Body of pancreas (tissue), 4 donors: ENCODE data around the gene GRB10. TPM values are rescaled to one million over a fixed set of nuclear protein-coding genes. Genes with fewer than 3 reads are reported as not detected.

ENCODE experiments used
- ATAC-seq: fragments of 150-250 bp; one replicate; pipeline ENCODE4 v1.9.1; 2016
- DNase-seq, 4 donors: peaks; one replicate each; pipeline ENCODE4 v3.0.0-alpha.2; 2019
- H3K27ac ChIP-seq, 4 donors: fragments of 200-600 bp; sonication (generic); 1 replicate in 3 of 4; 2 replicates in 1 of 4; pipeline versions ENCODE4 v1.5.1 to v1.6.1; 2016 to 2019; ENCODE audit warnings: mild to moderate bottlenecking in 1 of 4, mixed read lengths in 1 of 4, moderate library complexity in 1 of 4
- H3K27me3 ChIP-seq, 2 donors: fragments of 200-600 bp; sonication (generic); one replicate each; pipeline ENCODE4 v1.6.0; 2016; ENCODE audit warnings: mild to moderate bottlenecking in 1 of 2
- H3K36me3 ChIP-seq, 2 donors: fragments of 200-600 bp; sonication (generic); replicated peaks in 1 of 2; 2 replicates each; pipeline ENCODE4 v1.5.1; 2016; ENCODE audit warnings: low read depth in 2 of 2; ENCODE audit not compliant: insufficient read depth in 1 of 2
- H3K4me1 ChIP-seq: fragments of 200-600 bp; sonication (generic); one replicate; pipeline ENCODE4 v1.6.0; 2016
- H3K4me3 ChIP-seq, 2 donors: fragments of 200-600 bp; sonication (generic); 1 replicate in 1 of 2; 2 replicates in 1 of 2; pipeline ENCODE4 v1.5.1; 2016 to 2019
- H3K9me3 ChIP-seq, 3 donors: fragments of 200-600 bp; sonication (generic); 1 replicate in 2 of 3; 2 replicates in 1 of 3; pipeline ENCODE4 v1.5.1; 2016
- POLR2A ChIP-seq, 3 donors: fragments of 450-650 bp; IDR thresholded peaks; one replicate each; pipeline ENCODE4 v1.6.1; 2016; ENCODE audit warnings: antibody characterized with exemption in 3 of 3, mild to moderate bottlenecking in 2 of 3
- WGBS, 2 donors: methylation state at CpG; one replicate each; pipeline ENCODE4 v1.1.5; 2017; 5-methylcytosine and 5-hydroxymethylcytosine counted together
- intact Hi-C: fragments of 100-400 bp; cut with DNase I; formaldehyde crosslinking; loops from one replicate; pipeline ENCODE4 v1.15.1; 2023
- total RNA-seq, 2 donors: library from RNA; depleted of rRNA; stranded (reverse); fragments of >200 nt; gene quantifications; one replicate each; pipeline ENCODE4 v1.1.0, GENCODE V29; 2016
- TF ChIP-seq, protein P1 (sequence below), 7 experiments: fragments of 450-650 bp in 4 of 7; fragments of 200-600 bp in 3 of 7; sonication (generic) in 3 of 7; IDR thresholded peaks; one replicate each; pipeline ENCODE4 v1.5.1; 2016 to 2019; ENCODE audit warnings: antibody characterized with exemption in 7 of 7

GRB10 gene
- total RNA-seq, 2 donors from 2014 or later = 130 to 229 TPM

- Histone ChIP-seq H3K36me3 (no peaks in the 10 kb centered on the region), H3K27me3 (no peaks in the 10 kb centered on the region), H3K4me1 (peaks cover 21% of the 10 kb centered on the region), H3K4me3 (no peak overlapping the region), H3K9me3 (no peaks in the 10 kb centered on the region), H3K27ac (peak overlapping the region in 1 of 4 donors; percentile 11)
- ATAC-seq = no peak
- DNase-seq = no peak
- intact Hi-C loops = no loop called here
- TF ChIP-seq, protein P1, sequence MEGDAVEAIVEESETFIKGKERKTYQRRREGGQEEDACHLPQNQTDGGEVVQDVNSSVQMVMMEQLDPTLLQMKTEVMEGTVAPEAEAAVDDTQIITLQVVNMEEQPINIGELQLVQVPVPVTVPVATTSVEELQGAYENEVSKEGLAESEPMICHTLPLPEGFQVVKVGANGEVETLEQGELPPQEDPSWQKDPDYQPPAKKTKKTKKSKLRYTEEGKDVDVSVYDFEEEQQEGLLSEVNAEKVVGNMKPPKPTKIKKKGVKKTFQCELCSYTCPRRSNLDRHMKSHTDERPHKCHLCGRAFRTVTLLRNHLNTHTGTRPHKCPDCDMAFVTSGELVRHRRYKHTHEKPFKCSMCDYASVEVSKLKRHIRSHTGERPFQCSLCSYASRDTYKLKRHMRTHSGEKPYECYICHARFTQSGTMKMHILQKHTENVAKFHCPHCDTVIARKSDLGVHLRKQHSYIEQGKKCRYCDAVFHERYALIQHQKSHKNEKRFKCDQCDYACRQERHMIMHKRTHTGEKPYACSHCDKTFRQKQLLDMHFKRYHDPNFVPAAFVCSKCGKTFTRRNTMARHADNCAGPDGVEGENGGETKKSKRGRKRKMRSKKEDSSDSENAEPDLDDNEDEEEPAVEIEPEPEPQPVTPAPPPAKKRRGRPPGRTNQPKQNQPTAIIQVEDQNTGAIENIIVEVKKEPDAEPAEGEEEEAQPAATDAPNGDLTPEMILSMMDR (IDR thresholded peaks at IDR 0.05) = no peak
- no peak for TF ChIP-seq POLR2A (IDR thresholded peaks at IDR 0.05)
- WGBS, 2 donors = 59 to 67% methylated on average over 2 of the region's 2 CpGs
Measured at GRCh38 chr7:50640256-50640655, 142.4 kb downstream of the GRB10 start.

DNA sequence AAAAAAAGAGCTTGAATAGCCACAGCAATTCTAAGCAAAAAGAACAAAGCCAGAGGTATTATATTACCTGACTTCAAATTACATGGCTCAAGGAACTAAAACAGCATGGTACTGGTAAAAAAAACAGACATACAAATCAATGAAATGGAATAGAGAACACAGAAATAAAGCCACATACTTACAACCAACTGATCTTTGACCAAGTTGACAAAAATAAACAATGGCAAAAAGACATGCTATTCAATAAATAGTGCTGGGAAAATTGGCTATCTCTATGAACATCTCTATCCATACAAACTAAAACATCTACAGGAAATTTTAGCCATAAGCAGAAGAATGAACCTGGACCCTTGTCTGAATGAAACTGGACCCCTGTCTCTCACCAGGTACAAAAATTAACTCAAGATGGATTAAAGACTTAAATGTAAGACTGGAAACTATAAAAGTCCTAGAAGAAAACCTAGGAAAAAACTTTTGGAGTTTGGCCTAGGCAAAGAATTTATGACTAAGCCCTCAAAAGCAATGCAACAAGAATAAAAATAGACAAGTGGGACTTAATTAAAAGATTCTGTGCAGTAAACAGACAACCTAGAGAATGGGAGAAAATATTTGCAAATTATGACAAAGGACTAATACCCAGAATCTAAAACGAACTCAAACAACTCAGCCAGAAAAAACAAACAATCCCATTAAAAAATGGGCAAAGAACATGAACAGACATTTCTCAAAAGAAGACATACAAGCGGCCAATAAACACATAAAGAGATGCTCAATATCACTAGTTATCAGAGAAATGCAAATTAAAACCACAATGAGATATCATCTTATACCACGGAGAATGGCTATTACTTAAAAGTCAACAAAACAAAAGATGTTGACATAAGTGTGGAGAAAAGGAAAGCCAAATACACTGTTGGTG, 144.7 kb downstream of the GRB10 start:
- Histone ChIP-seq H3K27me3 (no peaks in the 10 kb centered on the region), H3K36me3 (no peaks in the 10 kb centered on the region), H3K9me3 (no peaks in the 10 kb centered on the region), H3K4me3 (no peak overlapping the region), H3K27ac (no peak overlapping the region), H3K4me1 (peaks cover 32% of the 10 kb centered on the region)
- intact Hi-C loops = no loop called here
- ATAC-seq (no peak), DNase-seq (no peak)
- WGBS, 2 donors = 55 to 69% methylated on average over 3 of the region's 3 CpGs
- TF ChIP-seq, protein P1 (IDR thresholded peaks at IDR 0.05) = no peak
- TF ChIP-seq POLR2A (IDR thresholded peaks at IDR 0.05) = no peak

DNA sequence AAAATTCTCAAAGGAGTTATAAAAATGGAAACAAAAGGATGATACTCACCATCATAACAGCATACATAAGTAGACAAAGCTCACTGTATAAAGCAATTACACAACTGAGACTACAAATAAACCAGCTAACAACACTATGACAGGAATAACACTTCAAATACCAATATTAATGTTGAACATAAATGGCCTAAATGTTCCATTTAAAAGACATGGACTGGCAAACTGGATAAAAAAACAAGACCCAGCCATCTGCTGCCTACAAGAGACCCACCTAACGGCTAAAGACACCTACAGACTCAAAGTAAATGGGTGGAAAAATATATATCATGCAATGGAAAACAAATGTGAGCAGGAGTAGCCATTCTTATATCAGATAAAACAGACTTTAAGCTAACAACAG, 148.3 kb downstream of the GRB10 start:
- H3K4me3 ChIP-seq = no peak overlapping the region
- H3K4me1 ChIP-seq = peaks cover 38% of the 10 kb centered on the region
- no peaks in the 10 kb centered on the region for H3K27me3 ChIP-seq
- TF ChIP-seq, protein P1 (IDR thresholded peaks at IDR 0.05) = no peak
- TF ChIP-seq POLR2A (IDR thresholded peaks at IDR 0.05) = no peak
- WGBS, 2 donors = 88 to 96% methylated on average over 1 of the region's 1 CpG
- H3K36me3 ChIP-seq = no peaks in the 10 kb centered on the region
- DNase-seq = no peak
- no peak for ATAC-seq
- H3K9me3 ChIP-seq = no peaks in the 10 kb centered on the region
- intact Hi-C loops = no loop called here
- no peak overlapping the region for H3K27ac ChIP-seq

GRCh38 chr7:50633414-50633710, 149.3 kb downstream of the GRB10 start:
- H3K4me3 ChIP-seq = no peak overlapping the region
- ATAC-seq (no peak), DNase-seq (no peak)
- peaks cover 38% of the 10 kb centered on the region for H3K4me1 ChIP-seq
- 86 to 93% methylated on average over 1 of the region's 1 CpG for WGBS, 2 donors
- H3K27me3 ChIP-seq = no peaks in the 10 kb centered on the region
- no peaks in the 10 kb centered on the region for H3K36me3 ChIP-seq
- intact Hi-C loops = no loop called here
- H3K27ac ChIP-seq = peak overlapping the region in 1 of 4 donors; percentile 5
- no peaks in the 10 kb centered on the region for H3K9me3 ChIP-seq
- TF ChIP-seq POLR2A (IDR thresholded peaks at IDR 0.05) = no peak
- TF ChIP-seq, protein P1 (IDR thresholded peaks at IDR 0.05) = no peak
